SK-N-SH (cell line): Measurements from ENCODE around the gene ASIC2.
A peak's percentile ranks its signal among the peaks of the same experiment; 100 is the strongest.

Experiments used
- ELF1 ChIP-seq: IDR thresholded peaks from 2 replicates; pipeline ENCODE4 v1.4.0; 2012
- POLR2AphosphoS5 ChIP-seq: IDR thresholded peaks from 2 replicates; pipeline ENCODE4 v1.6.1; 2012; ENCODE audit warnings: low read depth, low read length
- RAD21 ChIP-seq: IDR thresholded peaks from 2 replicates; pipeline ENCODE4 v1.6.1; 2012; ENCODE audit warnings: mild to moderate bottlenecking, low read length
- TF ChIP-seq, protein P1 (sequence below): fragments of 200-600 bp; sonication (generic); IDR thresholded peaks from 2 replicates; pipeline ENCODE4 v1.6.1; 2017; ENCODE audit warnings: antibody characterized with exemption, mild to moderate bottlenecking, moderate library complexity

DNA sequence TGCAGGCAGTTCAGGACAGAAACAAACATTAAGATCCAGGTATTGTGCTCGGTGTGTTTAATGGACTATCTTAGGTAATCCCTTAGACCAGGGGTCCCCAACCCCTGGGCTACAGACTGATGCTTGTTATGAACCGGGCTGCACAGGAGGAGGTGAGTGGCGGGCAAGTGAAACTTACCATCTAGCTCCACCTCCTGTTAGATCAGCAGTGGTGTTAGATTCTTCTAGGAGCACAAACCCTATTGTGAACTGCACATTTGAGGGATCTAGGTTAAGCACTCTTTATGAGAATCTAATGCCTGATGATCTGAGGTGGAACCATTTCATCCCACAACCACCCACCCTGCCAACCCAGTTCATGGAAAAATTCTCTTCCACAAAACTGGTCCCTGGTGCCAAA, 37.8 kb upstream of the ASIC2 start:
- no peak for TF ChIP-seq POLR2AphosphoS5
- TF ChIP-seq, protein P1, sequence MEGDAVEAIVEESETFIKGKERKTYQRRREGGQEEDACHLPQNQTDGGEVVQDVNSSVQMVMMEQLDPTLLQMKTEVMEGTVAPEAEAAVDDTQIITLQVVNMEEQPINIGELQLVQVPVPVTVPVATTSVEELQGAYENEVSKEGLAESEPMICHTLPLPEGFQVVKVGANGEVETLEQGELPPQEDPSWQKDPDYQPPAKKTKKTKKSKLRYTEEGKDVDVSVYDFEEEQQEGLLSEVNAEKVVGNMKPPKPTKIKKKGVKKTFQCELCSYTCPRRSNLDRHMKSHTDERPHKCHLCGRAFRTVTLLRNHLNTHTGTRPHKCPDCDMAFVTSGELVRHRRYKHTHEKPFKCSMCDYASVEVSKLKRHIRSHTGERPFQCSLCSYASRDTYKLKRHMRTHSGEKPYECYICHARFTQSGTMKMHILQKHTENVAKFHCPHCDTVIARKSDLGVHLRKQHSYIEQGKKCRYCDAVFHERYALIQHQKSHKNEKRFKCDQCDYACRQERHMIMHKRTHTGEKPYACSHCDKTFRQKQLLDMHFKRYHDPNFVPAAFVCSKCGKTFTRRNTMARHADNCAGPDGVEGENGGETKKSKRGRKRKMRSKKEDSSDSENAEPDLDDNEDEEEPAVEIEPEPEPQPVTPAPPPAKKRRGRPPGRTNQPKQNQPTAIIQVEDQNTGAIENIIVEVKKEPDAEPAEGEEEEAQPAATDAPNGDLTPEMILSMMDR: peak; percentile 17; the same call in 1 of the 2 replicates
- TF ChIP-seq ELF1: no peak
- TF ChIP-seq RAD21: no peak
